Mucosa of descending colon (tissue), 3 donors: Measurements from ENCODE around the gene GPI. TPM values are rescaled to one million over a fixed set of nuclear protein-coding genes. Genes with fewer than 3 reads are reported as not detected.

Source experiments
- ATAC-seq: fragments of 200-7000 bp; cut with Tn5 transposase; one replicate; pipeline ENCODE4 v1.9.1; 2020; ENCODE audit warnings: mild to moderate bottlenecking, moderate library complexity
- DNase-seq, 3 donors: peaks; one replicate each; pipeline ENCODE4 v3.0.0-alpha.2; 2020
- H3K36me3 ChIP-seq: fragments of 200-600 bp; one replicate; pipeline ENCODE4 v1.8.0; 2021; ENCODE audit warnings: low read depth, mild to moderate bottlenecking
- H3K4me1 ChIP-seq: fragments of 200-600 bp; one replicate; pipeline ENCODE4 v1.8.0; 2021; ENCODE audit warnings: low read depth, mild to moderate bottlenecking
- H3K4me3 ChIP-seq: fragments of 200-600 bp; one replicate; pipeline ENCODE4 v1.8.0; 2021; ENCODE audit warnings: mild to moderate bottlenecking
- H3K9me3 ChIP-seq: fragments of 200-600 bp; one replicate; pipeline ENCODE4 v1.8.0; 2021; ENCODE audit warnings: mild to moderate bottlenecking
- CTCF ChIP-seq: fragments of 200-600 bp; IDR thresholded peaks from one replicate; pipeline ENCODE4 v1.8.0; 2022; ENCODE audit warnings: antibody characterized with exemption, mild to moderate bottlenecking
- intact Hi-C, 2 donors: fragments of 100-400 bp; cut with DNase I in 1 of 2; cut with micrococcal nuclease in 1 of 2; formaldehyde crosslinking; loops; one replicate each; pipeline versions ENCODE4 v1.11.0 to v1.11.1; 2022; cut with DNase I, micrococcal nuclease
- total RNA-seq, 3 donors: library from RNA; stranded (reverse); fragmentation: NEBNext Ultra II Directional in 2 of 3; extraction: Animal tissue kit (Norgen Biotek cat#: 25700) in 2 of 3; gene quantifications; one replicate each; pipeline versions ENCODE4 v1.2.1 to v1.2.4, GENCODE V29; 2021 to 2023
- donor health status: DM: no; HTN: no; CAD: no; lungs with moderate emphysema.
- donor health status: DM: no; HTN: no; CAD: no.
- donor health status: DM: no; HTN: yes; CAD: no.

GPI gene
- total RNA-seq, 3 donors from 2014 or later, result 247 to 344 (median 296) TPM

DNA sequence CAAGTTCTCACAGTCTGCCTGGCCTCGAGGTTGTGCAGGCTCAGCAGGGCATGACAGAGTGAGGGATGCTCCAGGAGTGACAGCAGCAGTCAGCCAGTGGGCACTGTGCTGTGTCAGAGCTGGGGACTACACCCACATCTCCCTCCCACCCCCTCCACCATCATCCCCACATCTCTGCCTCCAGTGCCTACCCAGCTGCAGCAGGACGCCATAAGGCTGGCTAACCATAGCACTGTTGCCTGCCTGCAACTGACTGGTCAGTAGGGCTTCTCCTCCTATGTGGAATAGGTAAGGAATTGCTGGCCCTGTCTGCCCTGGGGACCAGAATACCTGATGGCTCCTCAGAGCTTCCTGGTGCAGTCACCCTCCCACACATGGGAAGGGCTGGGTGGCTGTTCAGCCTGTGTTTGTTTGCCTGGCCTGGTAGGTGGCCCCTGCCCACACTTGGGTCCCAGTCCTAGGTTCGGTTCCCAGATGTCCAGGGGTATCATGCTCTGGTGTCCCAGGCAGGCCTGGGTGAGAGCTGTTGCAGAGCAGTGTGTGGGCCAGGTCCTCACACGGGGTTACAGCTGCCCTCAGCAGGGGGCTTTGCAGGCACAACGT is 15.7 kb downstream of the GPI start:
- H3K9me3 ChIP-seq, result no peaks in the 10 kb centered on the region
- no peak for ATAC-seq
- H3K4me3 ChIP-seq, result no peak overlapping the region
- no peaks in the 10 kb centered on the region for H3K4me1 ChIP-seq
- intact Hi-C loops, result no loop called here
- DNase-seq, result no peak
- H3K36me3 ChIP-seq, result peaks cover 5% of the 10 kb centered on the region
- no peak for TF ChIP-seq CTCF

- DNase-seq (no peak), ATAC-seq (no peak)
- TF ChIP-seq CTCF, result no peak
- Histone ChIP-seq H3K4me3 (no peak overlapping the region), H3K9me3 (no peaks in the 10 kb centered on the region), H3K36me3 (peaks cover 5% of the 10 kb centered on the region), H3K4me1 (no peaks in the 10 kb centered on the region)
- intact Hi-C loops, result no loop called here
These were observed 16.6 kb downstream of the GPI start for GRCh38 chr19:34381399-34382251.

- no peak for TF ChIP-seq CTCF
- intact Hi-C loops, result no loop called here
- DNase-seq (no peak), ATAC-seq (no peak)
- H3K4me3 ChIP-seq, result no peak overlapping the region
- H3K4me1 ChIP-seq, result no peaks in the 10 kb centered on the region
- peaks cover 5% of the 10 kb centered on the region for H3K36me3 ChIP-seq
- no peaks in the 10 kb centered on the region for H3K9me3 ChIP-seq
These were observed 17.5 kb downstream of the GPI start for GRCh38 chr19:34382471-34382870.

- Histone ChIP-seq H3K4me1 (no peaks in the 10 kb centered on the region), H3K9me3 (no peaks in the 10 kb centered on the region), H3K4me3 (no peak overlapping the region), H3K36me3 (peaks cover 5% of the 10 kb centered on the region)
- ATAC-seq, result no peak
- no peak for TF ChIP-seq CTCF
- intact Hi-C loops, result no loop called here
- DNase-seq, result no peak
These were observed 18.6 kb downstream of the GPI start for GRCh38 chr19:34383599-34383998.

DNA sequence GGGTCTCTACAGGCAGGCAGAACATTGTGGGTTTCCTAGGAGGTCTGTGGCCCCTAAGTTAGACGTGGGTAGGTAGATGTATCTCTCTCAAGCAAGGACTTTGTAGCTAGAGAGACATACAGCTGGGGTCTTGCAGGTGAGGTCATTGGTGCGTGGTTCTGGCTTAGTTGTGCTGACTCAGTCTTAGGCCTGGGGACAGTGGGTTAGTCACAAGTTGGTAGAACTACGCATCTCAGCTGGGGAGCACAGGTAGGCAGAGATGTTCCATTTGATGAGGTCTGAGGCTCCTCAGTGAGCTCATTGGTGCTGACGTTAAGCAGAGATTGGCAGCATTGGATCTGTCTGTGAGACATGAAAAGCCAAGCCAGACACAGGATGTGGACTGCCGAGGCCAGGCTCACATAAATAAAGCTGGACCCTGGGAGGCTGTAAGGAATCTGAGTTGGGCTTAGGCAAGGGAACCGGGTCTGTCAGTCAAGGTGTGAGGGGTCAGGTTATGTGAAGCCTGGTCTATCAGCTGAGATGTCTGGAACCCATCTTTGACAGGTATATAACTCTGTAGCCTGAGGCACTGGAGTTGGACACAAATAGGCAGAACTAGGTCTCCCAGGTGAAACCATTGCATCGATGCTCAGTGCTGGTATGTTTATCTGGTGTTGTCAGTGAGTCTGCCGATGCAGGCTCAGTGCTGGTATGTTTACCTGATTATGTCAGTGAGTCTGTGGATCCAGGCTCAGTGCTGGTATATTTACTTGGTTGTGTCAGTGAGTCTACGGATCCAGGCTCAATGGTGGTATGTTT is 21.8 kb downstream of the GPI start:
- no peak for TF ChIP-seq CTCF
- intact Hi-C loops, result no loop called here
- Histone ChIP-seq H3K36me3 (peaks cover 3% of the 10 kb centered on the region), H3K9me3 (no peaks in the 10 kb centered on the region), H3K4me3 (no peak overlapping the region), H3K4me1 (no peaks in the 10 kb centered on the region)
- ATAC-seq (no peak), DNase-seq (no peak)
